Measurements from ENCODE around the gene SPACA1.
"Not testable (repeated sequence)": the region's sequence is repeated elsewhere in the genome, so short reads cannot be mapped to it uniquely, and the experiment has no call there.

SPACA1 gene

GRCh38 chr6:88047510-88048150 is at the start of gene SPACA1:
Gene SPACA1, plus strand, starts transcription at chr6:88047841. Its CDS starts 65 bp downstream, at chr6:88047906.
- H3K27ac ChIP-seq: no peak within 1 kb of the TSS
- H3K4me3 ChIP-seq: no peak within 1 kb of the TSS

DNA sequence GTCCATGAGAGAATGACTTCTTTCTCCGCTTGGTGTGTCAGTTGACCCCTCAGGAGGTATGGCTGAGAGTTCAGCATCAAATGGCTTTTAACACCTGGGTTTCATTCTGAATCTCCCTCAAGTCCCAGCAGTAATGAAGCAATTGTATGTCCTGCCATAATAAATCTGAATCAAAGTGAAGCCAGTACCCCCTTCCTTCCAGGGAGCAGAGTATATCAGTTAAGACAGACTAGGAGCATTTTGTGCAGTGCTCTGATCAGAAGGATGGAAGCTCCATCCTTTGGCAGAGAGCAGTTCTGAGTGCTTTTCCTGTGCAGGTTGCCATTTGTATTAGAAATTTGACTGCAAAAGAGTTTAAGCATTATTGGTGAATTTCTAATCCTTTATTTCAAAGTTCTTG is 46.9 kb upstream of the SPACA1 start:
- H3K27ac ChIP-seq: no peak overlapping the region
- H3K4me3 ChIP-seq: no peak overlapping the region

DNA sequence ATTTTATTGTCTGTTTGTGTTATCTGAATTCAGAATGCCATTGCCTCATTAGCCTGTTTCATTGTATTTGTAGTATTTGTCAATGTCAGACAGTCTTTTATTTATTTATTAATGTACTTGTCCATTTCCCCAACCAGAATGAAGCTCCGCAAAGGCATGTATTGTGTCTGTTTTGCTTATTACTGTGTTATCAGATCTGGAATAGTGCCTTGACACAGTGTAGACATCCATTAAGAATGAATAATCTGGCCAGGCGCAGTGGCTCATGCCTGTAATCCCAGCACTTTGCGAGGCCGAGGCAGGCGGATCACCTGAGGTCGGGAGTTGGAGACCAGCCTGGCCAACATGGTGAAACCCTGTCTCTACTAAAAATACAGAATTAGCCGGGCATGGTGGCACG is 46.4 kb upstream of the SPACA1 start:
- H3K27ac ChIP-seq, H3K4me3 ChIP-seq: not testable (repeated sequence)

DNA sequence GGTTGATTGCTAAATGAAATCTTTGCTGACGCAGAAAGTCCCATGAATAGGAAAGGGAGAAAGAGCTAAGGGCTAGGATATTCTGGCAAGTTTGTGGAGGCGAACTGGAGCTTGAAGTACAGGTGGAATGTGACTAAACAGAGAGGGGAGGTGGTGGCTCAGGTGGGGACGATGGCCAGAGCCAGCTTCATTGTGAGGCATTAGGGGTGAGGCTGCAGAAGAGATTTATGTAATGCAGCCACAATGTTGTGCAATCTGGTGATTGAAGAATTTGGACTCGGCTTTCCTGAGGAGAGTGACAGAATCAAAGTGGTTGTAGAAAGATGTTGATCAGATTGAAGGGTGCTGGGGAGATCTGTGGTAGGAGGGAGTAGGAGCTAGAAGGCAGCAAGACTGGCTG is 42.9 kb upstream of the SPACA1 start:
- H3K4me3 ChIP-seq: no peak overlapping the region
- no peak overlapping the region for H3K27ac ChIP-seq

DNA sequence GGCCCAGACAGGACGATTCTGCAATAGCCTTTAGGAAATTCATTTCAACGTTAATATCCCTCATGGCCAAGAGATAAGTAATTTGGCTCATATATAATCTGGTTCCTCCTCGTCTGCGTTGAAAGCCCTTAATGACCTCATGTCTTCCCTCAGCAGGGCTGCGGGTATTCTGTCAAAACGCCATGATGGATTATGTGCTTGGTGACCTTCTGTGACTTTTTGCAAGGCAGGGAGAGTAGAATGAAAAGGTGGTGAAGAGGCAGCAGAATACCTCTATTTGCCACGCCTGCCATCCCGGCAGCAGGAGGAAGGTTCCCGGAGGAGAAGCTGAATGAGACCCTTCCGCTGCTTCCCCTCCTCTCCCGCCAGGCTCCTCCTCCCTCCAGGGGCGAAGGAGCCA is 41.1 kb upstream of the SPACA1 start:
- no peak overlapping the region for H3K27ac ChIP-seq
- H3K4me3 ChIP-seq: no peak overlapping the region

DNA sequence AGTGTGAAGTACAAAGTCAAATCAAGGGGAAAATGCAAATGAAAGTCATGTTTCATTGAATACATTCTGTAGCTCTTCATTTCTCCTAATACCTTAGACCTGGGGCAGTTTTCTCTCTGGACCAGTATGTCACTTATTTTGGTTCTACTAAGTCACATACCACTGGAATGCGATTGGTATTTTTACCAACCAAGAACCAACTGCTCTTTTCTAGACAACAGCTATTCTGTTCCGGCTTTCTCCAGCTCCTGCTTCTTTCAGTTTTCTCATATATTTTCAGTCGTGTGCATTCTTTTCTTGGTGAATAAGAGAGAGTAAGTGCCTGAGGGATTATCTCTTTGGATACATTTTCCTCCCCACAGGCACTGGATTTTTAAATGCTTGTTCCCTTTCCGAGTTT is 39.2 kb upstream of the SPACA1 start:
- no peak overlapping the region for H3K4me3 ChIP-seq

DNA sequence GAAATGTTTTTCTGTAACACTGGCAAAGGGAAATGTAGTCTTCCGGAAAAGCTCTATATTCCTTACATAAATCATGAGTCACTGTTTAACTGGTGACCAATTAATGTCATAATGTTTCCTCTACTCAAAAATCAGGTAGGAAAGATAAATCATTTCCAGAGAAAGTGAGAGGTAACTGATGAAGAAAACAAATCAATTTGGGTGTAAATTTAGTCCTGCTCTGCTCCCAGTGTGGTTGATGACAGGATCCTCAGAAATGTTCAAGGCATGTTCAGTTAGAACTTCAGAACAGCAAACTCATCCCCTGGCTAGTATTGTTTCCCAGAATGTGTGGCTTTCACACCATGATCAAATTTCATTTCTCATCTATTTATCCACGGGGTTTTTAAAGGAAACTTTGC is 38.8 kb upstream of the SPACA1 start:
- Histone ChIP-seq H3K27ac (no peak overlapping the region), H3K4me3 (no peak overlapping the region)

More for the DNA sequence above, 39.2 kb upstream of the SPACA1 start:
- H3K27ac ChIP-seq: no peak overlapping the region

DNA sequence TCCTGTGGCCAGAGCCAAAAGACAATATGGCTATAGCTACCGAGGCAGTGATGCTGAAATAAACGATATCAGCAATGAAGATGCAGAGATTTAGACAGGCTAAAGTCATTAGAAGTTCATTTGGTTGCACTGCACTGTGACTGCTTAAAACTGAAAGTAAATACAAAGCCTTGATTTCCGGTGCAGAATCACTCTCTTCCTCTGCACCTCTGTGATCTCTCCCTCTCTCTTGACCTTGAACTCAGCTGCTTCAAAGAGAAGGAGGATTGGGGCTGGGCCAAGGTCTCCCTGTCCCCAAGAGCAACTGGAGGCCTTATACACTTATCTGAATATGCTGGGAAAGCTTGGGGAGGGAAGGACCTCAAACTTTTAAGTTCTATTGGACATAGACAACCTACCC is 34.6 kb upstream of the SPACA1 start:
- Histone ChIP-seq H3K27ac (peak overlapping the region in 2 of 21 experiments; percentile 26 to 42), H3K4me3 (no peak overlapping the region)

DNA sequence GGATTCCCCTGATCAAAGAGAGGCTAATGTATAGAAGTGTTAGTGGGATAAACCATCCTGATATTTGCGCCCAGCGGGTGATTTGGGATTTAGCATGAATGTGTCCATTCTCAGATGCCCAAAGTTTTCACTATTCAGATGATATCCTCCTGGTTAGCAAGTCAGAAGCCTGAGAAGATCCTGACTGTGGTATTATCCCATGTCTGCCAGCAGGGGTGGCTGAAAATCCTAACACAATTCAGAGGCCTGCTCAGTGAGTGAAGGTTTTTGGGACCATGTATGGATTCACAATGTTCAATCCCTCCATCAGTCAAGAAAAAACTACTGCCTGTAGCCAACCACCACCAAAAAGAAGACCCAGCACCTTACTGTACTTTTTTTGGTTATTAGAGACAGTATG is 34.1 kb upstream of the SPACA1 start:
- Histone ChIP-seq H3K4me3 (no peak overlapping the region), H3K27ac (no peak overlapping the region)

GRCh38 chr6:88020439-88020838 is 27.2 kb upstream of the SPACA1 start:
- Histone ChIP-seq H3K4me3 (no peak overlapping the region), H3K27ac (no peak overlapping the region)

DNA sequence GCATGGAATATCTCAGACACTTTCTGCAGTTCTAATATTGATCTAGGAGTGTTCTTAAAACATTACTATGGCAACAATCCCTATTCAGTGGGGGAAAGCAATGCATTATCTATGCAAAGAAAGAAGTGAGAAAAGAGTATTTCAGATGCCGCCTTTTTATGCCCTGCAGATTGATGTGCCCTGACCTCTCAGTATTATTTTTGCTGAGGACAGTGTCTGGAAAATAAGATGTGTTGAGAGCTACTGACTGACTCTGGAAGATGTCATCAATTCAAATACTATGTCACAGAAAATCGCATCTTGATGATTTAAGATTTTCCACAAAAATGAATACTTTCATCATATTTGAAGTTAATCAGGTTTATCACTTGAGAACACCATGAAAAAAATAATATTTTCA is 22.9 kb upstream of the SPACA1 start:
- H3K4me3 ChIP-seq: no peak overlapping the region
- H3K27ac ChIP-seq: no peak overlapping the region

GRCh38 chr6:88031550-88031949 is 16.1 kb upstream of the SPACA1 start:
- H3K4me3 ChIP-seq: no peak overlapping the region
- H3K27ac ChIP-seq: no peak overlapping the region

- Histone ChIP-seq H3K27ac (no peak overlapping the region), H3K4me3 (no peak overlapping the region)
Measured at GRCh38 chr6:88044530-88044929, 3.1 kb upstream of the SPACA1 start.

- no peak overlapping the region for H3K27ac ChIP-seq
- H3K4me3 ChIP-seq: no peak overlapping the region
Measured at GRCh38 chr6:88045521-88046136, 2.0 kb upstream of the SPACA1 start.

DNA sequence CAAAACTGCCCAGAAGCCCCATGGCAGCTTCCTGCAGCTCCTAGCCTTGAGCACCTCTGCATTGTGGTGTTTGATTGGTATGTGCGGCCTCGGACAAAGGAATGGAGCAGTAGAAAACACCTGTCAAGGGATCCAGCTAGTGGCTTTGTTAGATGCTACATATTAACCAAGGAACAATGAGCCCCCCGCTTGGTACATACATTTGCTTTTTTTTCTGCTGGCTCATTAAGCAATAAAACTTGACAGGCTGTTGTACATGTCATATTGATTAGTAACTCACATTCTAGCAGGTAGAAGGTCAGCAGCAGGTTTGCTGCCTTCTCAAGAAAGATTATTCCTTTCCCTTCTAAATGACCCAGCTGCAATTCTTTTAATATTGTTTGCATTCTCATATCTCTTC is 937 bp downstream of the SPACA1 start:
- Histone ChIP-seq H3K4me3 (no peak overlapping the region), H3K27ac (no peak overlapping the region)

GRCh38 chr6:88050140-88050818 is 2.6 kb downstream of the SPACA1 start:
- Histone ChIP-seq H3K27ac (no peak overlapping the region), H3K4me3 (no peak overlapping the region)

- Histone ChIP-seq H3K4me3 (no peak overlapping the region), H3K27ac (no peak overlapping the region)
Measured at GRCh38 chr6:88059191-88059590, 11.6 kb downstream of the SPACA1 start.

- Histone ChIP-seq H3K4me3 (no peak overlapping the region), H3K27ac (no peak overlapping the region)
Measured at GRCh38 chr6:88062376-88062775, 14.7 kb downstream of the SPACA1 start.

DNA sequence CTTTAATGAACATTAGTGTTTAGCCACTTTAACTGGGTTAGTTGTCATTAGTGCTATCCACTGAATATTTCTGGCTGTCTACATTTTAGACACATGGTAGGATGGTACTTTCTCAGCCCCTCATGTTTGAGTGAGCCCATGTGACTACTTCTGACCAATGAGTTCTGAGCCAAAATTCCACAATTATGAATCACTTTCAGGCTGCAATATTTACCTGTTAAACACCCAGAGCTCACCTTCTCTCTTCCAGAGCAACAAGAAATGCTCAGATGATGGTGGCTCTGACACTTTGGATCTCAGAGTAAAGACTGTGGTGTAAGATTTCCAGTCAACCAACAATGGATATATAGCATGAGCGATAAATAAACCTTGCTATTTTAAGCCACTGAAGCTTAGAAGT is 24.8 kb downstream of the SPACA1 start:
- Histone ChIP-seq H3K4me3 (no peak overlapping the region), H3K27ac (no peak overlapping the region)

GRCh38 chr6:88074791-88075190 is 27.1 kb downstream of the SPACA1 start:
- no peak overlapping the region for H3K27ac ChIP-seq
- H3K4me3 ChIP-seq: no peak overlapping the region

GRCh38 chr6:88077305-88077704 is 29.7 kb downstream of the SPACA1 start:
- Histone ChIP-seq H3K27ac (no peak overlapping the region), H3K4me3 (no peak overlapping the region)

Data from skin epidermis (tissue), 12 donors.